PC-9 (cell line): ENCODE data around the gene PIP. TPM values are rescaled to one million over a fixed set of nuclear protein-coding genes. Genes with fewer than 3 reads are reported as not detected.

Experiments
- BruUV-seq: library from RNA; stranded (reverse); fragments of 400-500 nt; replicated peaks from 2 replicates; lab custom pipeline; 2021; lab: Mats Ljungman, UMichigan
- CTCF ChIA-PET: fragments of 300-600 bp; sonication (Branson Sonifier 250); formaldehyde crosslinking; loops from one replicate; lab custom pipeline; 2022; ENCODE audit warnings: antibody characterized with exemption; lab: Charles Lee
- POLR2A ChIA-PET: fragments of 300-600 bp; sonication (Branson Sonifier 250); formaldehyde crosslinking; loops from one replicate; lab custom pipeline; 2022; ENCODE audit warnings: antibody characterized with exemption; ENCODE audit not compliant: unreplicated experiment; lab: Charles Lee
- DNase-seq, 2 experiments: peaks; one replicate each; pipeline versions ENCODE4 v3.0.0 to v3.0.0-alpha.2; 2015 to 2022; ENCODE audit warnings: mixed read lengths in 1 of 2
- H2AFZ ChIP-seq: fragments of 200-600 bp; sonication (generic); 2 replicates; pipeline ENCODE4 v1.8.1; 2017; ENCODE audit warnings: antibody characterized with exemption
- H3F3A ChIP-seq: fragments of 200-600 bp; sonication (generic); 2 replicates; pipeline ENCODE4 v1.8.1; 2017; ENCODE audit warnings: antibody characterized with exemption, mild to moderate bottlenecking, low read depth; ENCODE audit not compliant: insufficient read depth
- H3K27ac ChIP-seq: fragments of 200-600 bp; sonication (generic); 2 replicates; pipeline ENCODE4 v1.6.1; 2016; ENCODE audit warnings: mixed run types
- H3K27me3 ChIP-seq: fragments of 200-600 bp; sonication (generic); 2 replicates; pipeline ENCODE4 v1.6.1; 2016; ENCODE audit warnings: low read depth, mixed run types; ENCODE audit not compliant: insufficient read depth
- H3K36me3 ChIP-seq: fragments of 200-600 bp; sonication (generic); 2 replicates; pipeline ENCODE4 v1.6.1; 2016; ENCODE audit warnings: low read depth, mixed run types
- H3K4me1 ChIP-seq: fragments of 200-600 bp; sonication (generic); replicated peaks from 2 replicates; pipeline ENCODE4 v1.6.1; 2016; ENCODE audit warnings: mixed run types; ENCODE audit not compliant: insufficient read depth
- H3K4me2 ChIP-seq: fragments of 200-600 bp; sonication (generic); 2 replicates; pipeline ENCODE4 v1.6.1; 2017; ENCODE audit warnings: mixed run types
- H3K4me3 ChIP-seq: fragments of 200-600 bp; sonication (generic); 2 replicates; pipeline ENCODE4 v1.6.1; 2016; ENCODE audit warnings: mixed run types
- H3K79me2 ChIP-seq: fragments of 200-600 bp; sonication (generic); 2 replicates; pipeline ENCODE4 v1.6.1; 2017; ENCODE audit warnings: low read depth, mixed run types
- H3K9me2 ChIP-seq: fragments of 200-600 bp; sonication (generic); 2 replicates; pipeline ENCODE4 v1.8.1; 2017; ENCODE audit warnings: mild to moderate bottlenecking; ENCODE audit not compliant: insufficient read depth
- H3K9me3 ChIP-seq: fragments of 200-600 bp; sonication (generic); 2 replicates; pipeline ENCODE4 v1.8.1; 2016; ENCODE audit warnings: low read depth; ENCODE audit not compliant: insufficient read depth
- H4K20me1 ChIP-seq: fragments of 200-600 bp; sonication (generic); 2 replicates; pipeline ENCODE4 v1.8.1; 2017; ENCODE audit not compliant: insufficient read depth
- CTCF ChIP-seq: fragments of 200-600 bp; sonication (generic); conservative IDR thresholded peaks from 2 replicates; pipeline ENCODE4 v1.6.1; 2017; ENCODE audit warnings: mixed run types, antibody characterized with exemption, mild to moderate bottlenecking, moderate library complexity
- EZH2 ChIP-seq: fragments of 200-600 bp; sonication (generic); IDR thresholded peaks from 2 replicates; pipeline ENCODE4 v1.8.0; 2017; ENCODE audit warnings: antibody characterized with exemption, low read depth
- intact Hi-C: fragments of 100-400 bp; cut with micrococcal nuclease; formaldehyde crosslinking; loops from one replicate; pipeline ENCODE4 v1.10.0; 2022; ENCODE audit not compliant: unreplicated experiment
- total RNA-seq: library from RNA; stranded (reverse); gene quantifications from 2 replicates; pipeline ENCODE4 v1.2.3, GENCODE V29; 2021

PIP gene
- total RNA-seq, 1 experiment from 2014 or later: not detected

- H3K9me2 ChIP-seq: no peaks in the 10 kb centered on the region
- no peak overlapping the region for H3K4me3 ChIP-seq
- ChIA-PET CTCF (no interaction called here), POLR2A (no interaction called here)
- no peaks in the 10 kb centered on the region for H3K36me3 ChIP-seq
- H3K4me1 ChIP-seq: no peaks in the 10 kb centered on the region
- no peaks in the 10 kb centered on the region for H4K20me1 ChIP-seq
- no peak for DNase-seq
- no peaks in the 10 kb centered on the region for H3K27me3 ChIP-seq
- intact Hi-C loops: no loop called here
- no peak overlapping the region for H3K4me2 ChIP-seq
- 0 out of 2 replicates have a peak, but pooled peaks cover 6% of the 10 kb centered on the region for H3K9me3 ChIP-seq
- BruUV-seq: no TSS peak
- H3F3A ChIP-seq: no peaks in the 10 kb centered on the region
- H2AFZ ChIP-seq: no peak overlapping the region
- TF ChIP-seq EZH2 (no peak), CTCF (no peak)
- no peaks in the 10 kb centered on the region for H3K79me2 ChIP-seq
- no peak overlapping the region for H3K27ac ChIP-seq
These were observed 49.5 kb downstream of the PIP start for GRCh38 chr7:143181349-143181748.

GRCh38 chr7:143183024-143183423 is 51.1 kb downstream of the PIP start, which contains the start of gene TAS2R39:
TAS2R39 (plus strand) TSS chr7:143183419; CDS start chr7:143183419, 0 bp downstream.
- H3K4me2 ChIP-seq: no peak within 1 kb of the TSS
- H3K27ac ChIP-seq: no peak within 1 kb of the TSS
- no peak for DNase-seq
- intact Hi-C loops: no loop called here
- no peaks in the 10 kb centered on the region for H3K36me3 ChIP-seq
- 0 out of 2 replicates have a peak, but pooled peaks cover 2% of the 10 kb centered on the region for H3K9me3 ChIP-seq
- H3K27me3 ChIP-seq: no peaks in the 10 kb centered on the region
- H3K79me2 ChIP-seq: no peaks in the 10 kb centered on the region
- no peaks in the 10 kb centered on the region for H4K20me1 ChIP-seq
- no peaks in the 10 kb centered on the region for H3K4me1 ChIP-seq
- TF ChIP-seq CTCF (no peak), EZH2 (no peak)
- CTCF ChIA-PET: interaction anchor here (0.7 kb wide), 1 partner anchor 1397 kb away, joined by 3 read pairs; no protein-coding TSS in a partner anchor
- BruUV-seq: no TSS peak
- POLR2A ChIA-PET: no interaction called here
- H3K9me2 ChIP-seq: no peaks in the 10 kb centered on the region
- no peak within 1 kb of the TSS for H2AFZ ChIP-seq
- no peaks in the 10 kb centered on the region for H3F3A ChIP-seq
- no peak within 1 kb of the TSS for H3K4me3 ChIP-seq

- Histone ChIP-seq H3K9me2 (no peaks in the 10 kb centered on the region), H2AFZ (no peak overlapping the region), H3K27me3 (no peaks in the 10 kb centered on the region), H4K20me1 (no peaks in the 10 kb centered on the region), H3K4me2 (no peak overlapping the region), H3K4me1 (no peaks in the 10 kb centered on the region), H3K79me2 (no peaks in the 10 kb centered on the region), H3K9me3 (no peaks in the 10 kb centered on the region), H3K4me3 (no peak overlapping the region), H3K36me3 (no peaks in the 10 kb centered on the region), H3K27ac (no peak overlapping the region), H3F3A (no peaks in the 10 kb centered on the region)
- ChIA-PET POLR2A (no interaction called here), CTCF (interaction anchor here (0.5 kb wide), 1 partner anchor 243 kb away, joined by 3 read pairs; no protein-coding TSS in a partner anchor)
- BruUV-seq: no TSS peak
- DNase-seq: no peak
- TF ChIP-seq EZH2: no peak
- TF ChIP-seq CTCF: no peak
- intact Hi-C loops: no loop called here
These were observed 53.7 kb downstream of the PIP start for GRCh38 chr7:143185551-143185950.
